Amniotic epithelial cell (primary cell): ENCODE measurements around the gene NDST1.
"Not testable (repeated sequence)": the region's sequence is repeated elsewhere in the genome, so short reads cannot be mapped to it uniquely, and the experiment has no call there.

Source experiments
- DNase-seq: peaks from one replicate; pipeline ENCODE4 v3.0.0-alpha.2; 2010; ENCODE audit warnings: low read depth

NDST1 gene

GRCh38 chr5:150508828-150509227, 897 bp downstream of the NDST1 start:
- DNase-seq: no peak

GRCh38 chr5:150509992-150510391, 2.1 kb downstream of the NDST1 start:
- DNase-seq: no peak

GRCh38 chr5:150510460-150511263, 2.7 kb downstream of the NDST1 start:
- peak; percentile 56 for DNase-seq

- DNase-seq: peak; percentile 75
These were observed 3.8 kb downstream of the NDST1 start for GRCh38 chr5:150511578-150512367.

GRCh38 chr5:150512368-150512747, 4.4 kb downstream of the NDST1 start:
- DNase-seq: no peak

GRCh38 chr5:150513375-150514309, 5.7 kb downstream of the NDST1 start:
- no peak for DNase-seq

DNA sequence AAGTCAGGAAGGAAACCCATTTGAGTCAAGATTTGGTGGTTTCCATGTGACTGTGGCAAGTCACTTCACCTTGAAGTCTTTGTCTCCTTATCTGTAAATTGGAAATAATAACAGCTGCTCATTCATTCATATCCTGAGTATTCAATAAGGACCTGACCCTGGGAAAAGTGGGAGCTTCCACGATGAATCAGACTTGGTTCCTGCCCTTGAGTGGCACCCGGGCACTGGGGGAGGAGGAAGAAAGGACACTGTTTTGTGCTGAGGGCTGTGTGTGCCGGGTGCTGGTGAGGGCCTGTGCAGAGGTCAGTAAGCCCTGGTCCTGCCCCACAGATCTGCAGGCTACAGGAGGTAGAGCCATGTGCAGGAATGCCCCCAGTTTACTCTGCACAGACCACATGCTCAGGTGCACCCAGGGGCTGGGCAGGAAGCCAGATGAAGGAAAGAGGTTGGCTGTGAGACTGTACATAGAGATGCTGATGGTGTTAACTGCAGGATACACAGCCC, 6.8 kb downstream of the NDST1 start:
- peak; percentile 39 for DNase-seq

GRCh38 chr5:150515446-150515845, 7.5 kb downstream of the NDST1 start:
- DNase-seq: peak; percentile 52

- peak; percentile 64 for DNase-seq
These were observed 8.1 kb downstream of the NDST1 start for GRCh38 chr5:150516011-150516410.

DNA sequence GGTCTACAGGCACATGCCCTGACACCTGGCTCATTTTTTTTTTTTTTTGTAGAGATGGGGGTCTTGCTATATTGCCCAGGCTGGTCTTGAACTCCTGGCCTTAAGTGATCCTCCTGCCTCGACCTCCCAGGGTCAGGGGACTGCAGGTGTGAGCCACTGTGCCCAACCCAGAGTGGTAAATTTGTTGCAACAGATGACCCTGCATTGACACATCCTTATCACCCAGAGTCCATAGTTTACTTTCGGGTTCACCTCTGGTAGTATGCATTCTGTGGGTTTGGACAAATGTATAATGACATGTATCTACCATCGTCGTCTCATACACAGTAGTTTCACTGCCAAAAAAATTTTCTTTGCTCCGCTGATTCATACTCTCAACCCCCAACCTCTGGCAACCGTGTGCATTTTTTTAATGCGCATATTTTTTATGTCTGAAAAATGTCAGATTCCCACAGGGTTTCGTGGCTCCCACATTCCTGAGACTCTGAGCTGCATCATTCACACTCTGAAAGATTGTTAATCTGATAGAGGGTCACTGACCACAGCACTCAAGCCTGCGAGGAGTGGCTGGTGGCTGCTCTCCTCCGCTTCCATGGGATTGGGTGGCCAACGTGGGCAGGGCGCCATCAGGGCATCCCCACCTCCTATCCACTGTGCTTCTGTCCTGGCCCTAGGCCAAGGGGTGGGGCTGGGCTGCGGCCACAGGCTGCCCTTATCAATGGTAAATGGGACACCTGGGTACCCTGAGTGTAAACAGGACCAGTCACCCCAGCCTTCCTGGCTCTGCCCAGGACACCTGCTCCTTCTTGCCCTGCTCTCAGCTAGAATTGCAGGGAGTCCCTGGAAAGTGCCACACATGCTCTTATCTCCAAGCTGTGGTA, 9.6 kb downstream of the NDST1 start:
- peak; percentile 89 for DNase-seq

- DNase-seq: not testable (repeated sequence)
These were observed 11.0 kb downstream of the NDST1 start for GRCh38 chr5:150518712-150519559.

- DNase-seq: no peak
These were observed 11.6 kb downstream of the NDST1 start for GRCh38 chr5:150519560-150519945.

GRCh38 chr5:150519978-150520377, 12.0 kb downstream of the NDST1 start:
- DNase-seq: no peak

DNA sequence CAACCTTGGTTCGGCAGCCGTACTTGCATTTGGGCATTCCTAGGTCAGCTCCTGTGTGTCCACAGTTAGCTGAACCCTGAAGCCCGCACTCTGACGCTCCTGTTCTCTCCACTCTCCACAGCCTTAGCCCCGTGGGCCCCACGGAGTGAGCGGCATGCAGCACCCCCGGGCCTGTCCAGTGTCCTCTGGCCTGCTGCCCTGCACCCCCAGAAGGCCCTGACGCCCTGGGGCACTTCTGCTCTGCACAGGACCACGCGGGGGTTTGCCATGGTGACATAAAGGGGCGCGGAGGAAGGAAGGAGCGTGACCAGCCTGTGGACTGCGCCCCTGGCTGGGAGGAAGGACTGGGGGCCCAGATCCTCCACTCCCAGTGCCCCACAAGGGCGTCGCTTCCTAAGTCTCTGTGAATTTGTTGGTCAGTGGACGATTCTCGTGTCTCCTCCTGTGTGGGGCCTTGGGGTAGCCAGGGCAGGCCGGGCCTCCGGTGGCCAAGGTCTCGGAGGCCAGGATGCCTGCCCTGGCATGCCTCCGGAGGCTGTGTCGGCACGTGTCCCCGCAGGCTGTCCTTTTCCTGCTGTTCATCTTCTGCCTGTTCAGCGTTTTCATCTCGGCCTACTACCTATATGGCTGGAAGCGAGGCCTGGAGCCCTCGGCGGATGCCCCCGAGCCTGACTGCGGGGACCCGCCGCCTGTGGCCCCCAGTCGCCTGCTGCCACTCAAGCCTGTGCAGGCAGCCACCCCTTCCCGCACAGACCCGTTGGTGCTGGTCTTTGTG, 13.0 kb downstream of the NDST1 start:
- DNase-seq: no peak

DNA sequence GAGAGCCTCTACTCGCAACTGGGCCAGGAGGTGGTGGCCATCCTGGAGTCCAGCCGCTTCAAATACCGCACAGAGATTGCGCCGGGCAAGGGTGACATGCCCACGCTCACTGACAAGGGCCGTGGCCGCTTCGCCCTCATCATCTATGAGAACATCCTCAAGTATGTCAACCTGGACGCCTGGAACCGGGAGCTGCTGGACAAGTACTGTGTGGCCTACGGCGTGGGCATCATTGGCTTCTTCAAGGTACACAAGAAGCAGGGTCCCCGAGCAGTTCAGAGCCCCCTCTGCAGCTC, 13.5 kb downstream of the NDST1 start:
- no peak for DNase-seq

GRCh38 chr5:150521939-150522503, 14.1 kb downstream of the NDST1 start:
- DNase-seq: no peak

GRCh38 chr5:150522504-150523414, 14.8 kb downstream of the NDST1 start:
- DNase-seq: no peak
